ENCODE results near the gene LYRM4. TPM values are rescaled to one million over a fixed set of nuclear protein-coding genes. Genes with fewer than 3 reads are reported as not detected.

Gene LYRM4
- polyA plus RNA-seq, 1 donor from 2014 or later = 29.3 TPM

DNA sequence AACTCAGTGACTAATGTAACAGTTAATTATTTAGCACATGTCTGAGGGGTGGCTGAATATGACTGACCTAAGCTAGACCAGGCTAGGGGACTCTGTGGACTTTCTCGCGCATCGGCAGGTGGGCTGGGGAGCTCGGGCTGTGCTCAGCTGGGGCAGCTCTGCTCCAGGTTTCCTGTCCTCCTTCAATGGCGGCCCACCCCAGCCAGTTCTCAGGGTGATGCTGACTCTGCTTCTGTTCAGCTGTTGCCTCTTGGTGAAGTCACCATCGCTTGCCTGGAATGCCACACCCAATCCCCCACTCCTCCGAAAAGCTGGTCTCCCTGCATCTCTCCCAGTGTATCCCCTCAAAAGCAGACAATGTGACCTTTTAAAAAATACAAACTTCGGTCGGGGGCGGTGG lies 155.6 kb downstream of the LYRM4 start:
- H3K27ac ChIP-seq (ENCODE audit: low read length) = no peak overlapping the region
- TF ChIP-seq, protein P1, sequence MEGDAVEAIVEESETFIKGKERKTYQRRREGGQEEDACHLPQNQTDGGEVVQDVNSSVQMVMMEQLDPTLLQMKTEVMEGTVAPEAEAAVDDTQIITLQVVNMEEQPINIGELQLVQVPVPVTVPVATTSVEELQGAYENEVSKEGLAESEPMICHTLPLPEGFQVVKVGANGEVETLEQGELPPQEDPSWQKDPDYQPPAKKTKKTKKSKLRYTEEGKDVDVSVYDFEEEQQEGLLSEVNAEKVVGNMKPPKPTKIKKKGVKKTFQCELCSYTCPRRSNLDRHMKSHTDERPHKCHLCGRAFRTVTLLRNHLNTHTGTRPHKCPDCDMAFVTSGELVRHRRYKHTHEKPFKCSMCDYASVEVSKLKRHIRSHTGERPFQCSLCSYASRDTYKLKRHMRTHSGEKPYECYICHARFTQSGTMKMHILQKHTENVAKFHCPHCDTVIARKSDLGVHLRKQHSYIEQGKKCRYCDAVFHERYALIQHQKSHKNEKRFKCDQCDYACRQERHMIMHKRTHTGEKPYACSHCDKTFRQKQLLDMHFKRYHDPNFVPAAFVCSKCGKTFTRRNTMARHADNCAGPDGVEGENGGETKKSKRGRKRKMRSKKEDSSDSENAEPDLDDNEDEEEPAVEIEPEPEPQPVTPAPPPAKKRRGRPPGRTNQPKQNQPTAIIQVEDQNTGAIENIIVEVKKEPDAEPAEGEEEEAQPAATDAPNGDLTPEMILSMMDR (IDR thresholded peaks at IDR 0.05; ENCODE audit: poor library complexity, severe bottlenecking) = no peak
- TF ChIP-seq EZH2 (IDR thresholded peaks at IDR 0.05; ENCODE audit: borderline replicate concordance, insufficient read depth, low read length, poor library complexity, severe bottlenecking) (no peak), RAD21 (conservative IDR thresholded peaks at IDR 0.05) (no peak), TAF1 (IDR thresholded peaks at IDR 0.05; ENCODE audit: low read depth) (no peak), SMC3 (conservative IDR thresholded peaks at IDR 0.05; ENCODE audit: poor library complexity) (no peak), MXI1 (conservative IDR thresholded peaks at IDR 0.05; ENCODE audit: poor library complexity, severe bottlenecking) (no peak)
- TF ChIP-seq, protein P2, sequence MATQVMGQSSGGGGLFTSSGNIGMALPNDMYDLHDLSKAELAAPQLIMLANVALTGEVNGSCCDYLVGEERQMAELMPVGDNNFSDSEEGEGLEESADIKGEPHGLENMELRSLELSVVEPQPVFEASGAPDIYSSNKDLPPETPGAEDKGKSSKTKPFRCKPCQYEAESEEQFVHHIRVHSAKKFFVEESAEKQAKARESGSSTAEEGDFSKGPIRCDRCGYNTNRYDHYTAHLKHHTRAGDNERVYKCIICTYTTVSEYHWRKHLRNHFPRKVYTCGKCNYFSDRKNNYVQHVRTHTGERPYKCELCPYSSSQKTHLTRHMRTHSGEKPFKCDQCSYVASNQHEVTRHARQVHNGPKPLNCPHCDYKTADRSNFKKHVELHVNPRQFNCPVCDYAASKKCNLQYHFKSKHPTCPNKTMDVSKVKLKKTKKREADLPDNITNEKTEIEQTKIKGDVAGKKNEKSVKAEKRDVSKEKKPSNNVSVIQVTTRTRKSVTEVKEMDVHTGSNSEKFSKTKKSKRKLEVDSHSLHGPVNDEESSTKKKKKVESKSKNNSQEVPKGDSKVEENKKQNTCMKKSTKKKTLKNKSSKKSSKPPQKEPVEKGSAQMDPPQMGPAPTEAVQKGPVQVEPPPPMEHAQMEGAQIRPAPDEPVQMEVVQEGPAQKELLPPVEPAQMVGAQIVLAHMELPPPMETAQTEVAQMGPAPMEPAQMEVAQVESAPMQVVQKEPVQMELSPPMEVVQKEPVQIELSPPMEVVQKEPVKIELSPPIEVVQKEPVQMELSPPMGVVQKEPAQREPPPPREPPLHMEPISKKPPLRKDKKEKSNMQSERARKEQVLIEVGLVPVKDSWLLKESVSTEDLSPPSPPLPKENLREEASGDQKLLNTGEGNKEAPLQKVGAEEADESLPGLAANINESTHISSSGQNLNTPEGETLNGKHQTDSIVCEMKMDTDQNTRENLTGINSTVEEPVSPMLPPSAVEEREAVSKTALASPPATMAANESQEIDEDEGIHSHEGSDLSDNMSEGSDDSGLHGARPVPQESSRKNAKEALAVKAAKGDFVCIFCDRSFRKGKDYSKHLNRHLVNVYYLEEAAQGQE (IDR thresholded peaks at IDR 0.05; ENCODE audit: borderline replicate concordance) = no peak
- no peaks in the 10 kb centered on the region for H3K9me2 ChIP-seq (ENCODE audit: insufficient read depth, low read length)
- no peaks in the 10 kb centered on the region for H3K9me3 ChIP-seq (ENCODE audit: low read length)
- no peaks in the 10 kb centered on the region for H3K79me2 ChIP-seq (replicated peaks; ENCODE audit: insufficient read depth, low read length)
- no peak overlapping the region for H3K9ac ChIP-seq (ENCODE audit: low read length)
- H2AFZ ChIP-seq (ENCODE audit: low read depth, low read length) = no peak overlapping the region
- no peaks in the 10 kb centered on the region for H3K27me3 ChIP-seq (ENCODE audit: insufficient read depth, low read depth, low read length)
- no peaks in the 10 kb centered on the region for H3F3A ChIP-seq (ENCODE audit: insufficient read depth, low read length, poor library complexity, severe bottlenecking)
- no peaks in the 10 kb centered on the region for H3K36me3 ChIP-seq (ENCODE audit: insufficient read depth, low read length)
- no peaks in the 10 kb centered on the region for H4K20me1 ChIP-seq (ENCODE audit: insufficient read depth)
- no peak overlapping the region for H3K4me2 ChIP-seq (ENCODE audit: low read length)
- H3K4me3 ChIP-seq (ENCODE audit: low read length) = no peak overlapping the region

DNA sequence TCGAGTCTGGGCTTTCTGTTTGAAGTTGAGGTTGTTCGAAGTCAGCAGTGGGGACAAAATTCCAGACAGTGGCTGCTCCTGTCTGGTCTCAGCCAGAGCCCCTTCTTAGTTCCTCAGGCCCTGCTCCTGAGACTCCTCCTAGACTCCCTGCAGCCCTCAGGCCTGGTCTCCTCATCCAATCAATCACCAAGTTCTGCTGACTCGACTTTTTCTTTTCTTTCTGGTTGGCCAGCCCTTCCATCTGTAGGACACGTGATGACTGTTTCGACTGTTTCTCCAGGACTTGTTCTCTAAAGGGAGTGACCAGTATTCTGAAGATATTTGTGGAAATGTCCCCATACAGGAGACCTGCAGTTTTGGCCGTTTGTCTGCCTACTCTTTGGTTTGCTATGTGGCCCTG lies 156.1 kb downstream of the LYRM4 start:
- no peak for TF ChIP-seq RAD21 (conservative IDR thresholded peaks at IDR 0.05)
- TF ChIP-seq, protein P2 (IDR thresholded peaks at IDR 0.05; ENCODE audit: borderline replicate concordance) = no peak
- TF ChIP-seq SMC3 (conservative IDR thresholded peaks at IDR 0.05; ENCODE audit: poor library complexity) = no peak
- TF ChIP-seq POLR2AphosphoS5 (IDR thresholded peaks at IDR 0.05) = no peak
- no peak for TF ChIP-seq TAF1 (IDR thresholded peaks at IDR 0.05; ENCODE audit: low read depth)
- no peak for TF ChIP-seq MXI1 (conservative IDR thresholded peaks at IDR 0.05; ENCODE audit: poor library complexity, severe bottlenecking)
- no peak for TF ChIP-seq EZH2 (IDR thresholded peaks at IDR 0.05; ENCODE audit: borderline replicate concordance, insufficient read depth, low read length, poor library complexity, severe bottlenecking)
- TF ChIP-seq EP300 (conservative IDR thresholded peaks at IDR 0.05; ENCODE audit: poor library complexity, severe bottlenecking) = no peak
- TF ChIP-seq, protein P1 (IDR thresholded peaks at IDR 0.05; ENCODE audit: poor library complexity, severe bottlenecking) = no peak
- Histone ChIP-seq H3K36me3 (ENCODE audit: insufficient read depth, low read length) (no peaks in the 10 kb centered on the region), H3F3A (ENCODE audit: insufficient read depth, low read length, poor library complexity, severe bottlenecking) (no peaks in the 10 kb centered on the region), H3K79me2 (replicated peaks; ENCODE audit: insufficient read depth, low read length) (no peaks in the 10 kb centered on the region), H3K27me3 (ENCODE audit: insufficient read depth, low read depth, low read length) (no peaks in the 10 kb centered on the region), H3K9me2 (ENCODE audit: insufficient read depth, low read length) (no peaks in the 10 kb centered on the region), H2AFZ (ENCODE audit: low read depth, low read length) (no peak overlapping the region), H3K9ac (ENCODE audit: low read length) (no peak overlapping the region), H3K4me2 (ENCODE audit: low read length) (no peak overlapping the region), H3K4me3 (ENCODE audit: low read length) (no peak overlapping the region), H3K9me3 (ENCODE audit: low read length) (no peaks in the 10 kb centered on the region), H4K20me1 (ENCODE audit: insufficient read depth) (no peaks in the 10 kb centered on the region), H3K27ac (ENCODE audit: low read length) (no peak overlapping the region)

Measured in neural cell (in vitro differentiated cells).